Measurements from ENCODE around the gene BRSK1. TPM values are rescaled to one million over a fixed set of nuclear protein-coding genes. Genes with fewer than 3 reads are reported as not detected.
A peak's percentile ranks its signal among the peaks of the same experiment; 100 is the strongest.

Gene BRSK1
- total and polyA plus RNA-seq, 2 of the 8 experiments (the other 6 are each of a cell fraction or from before 2014, with no cell fraction given), result 27.6 to 32.7 TPM

DNA sequence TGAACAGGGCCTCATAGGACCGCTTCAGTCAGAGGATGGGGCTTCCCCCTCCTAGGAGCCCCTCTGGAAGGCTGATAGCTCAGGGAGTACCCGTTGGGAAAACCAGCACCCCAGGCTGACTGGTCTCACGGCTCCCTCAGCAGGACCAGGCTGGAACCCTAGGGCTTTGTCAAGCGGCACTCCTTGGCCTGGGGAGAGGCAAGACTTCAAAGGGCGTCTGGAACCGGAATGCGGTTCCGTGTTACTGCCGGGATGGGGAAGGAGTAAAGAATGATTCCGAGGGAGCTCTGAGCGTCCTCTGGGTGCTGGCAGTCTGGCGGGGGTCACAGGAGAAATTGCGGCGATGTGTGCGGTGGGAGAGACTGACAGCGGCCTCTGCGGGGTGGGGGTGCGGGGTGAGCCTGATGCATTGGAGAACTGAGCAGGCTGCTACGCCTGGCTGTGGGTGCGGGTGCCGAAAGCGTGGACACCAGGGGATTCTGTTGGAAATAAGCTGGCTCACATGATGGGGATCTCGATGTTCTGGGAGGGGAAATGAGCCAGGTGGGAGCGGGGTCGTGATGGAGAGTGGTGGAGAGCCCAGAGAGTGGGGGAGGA lies 68.8 kb downstream of the BRSK1 start:
- Histone ChIP-seq H2BK5ac (ENCODE audit: low read depth, low read length) (no peak overlapping the region), H2BK20ac (ENCODE audit: low read length) (no peak overlapping the region), H3K18ac (ENCODE audit: extremely low read depth, low read length) (no peak overlapping the region; the same call in 1 of the 2 replicates), H3K79me1 (ENCODE audit: low read depth, low read length) (no peaks in the 10 kb centered on the region), H3K36me3 (ENCODE audit: control insufficient read depth in 2 of 4, insufficient read depth in 4 of 4, low read length in 3 of 4) (peaks cover 0 to 12% (median 0%) of the 10 kb centered on the region in 4 experiments; a peak in 1 of 8 replicates), H3K9me3 (ENCODE audit: insufficient read depth in 2 of 2, low read depth in 1 of 2, low read length in 1 of 2) (no peaks in the 10 kb centered on the region), H4K20me1 (replicated peaks in 1 of 2; ENCODE audit: control insufficient read depth in 1 of 2, insufficient read depth in 2 of 2, low read length in 2 of 2) (peaks cover 0 to 10% of the 10 kb centered on the region in 2 experiments), H3K56ac (replicated peaks; ENCODE audit: insufficient read length, low read depth, low read length) (no peak overlapping the region), H3K9ac (replicated peaks in 1 of 4; ENCODE audit: extremely low read depth in 1 of 4, low read depth in 3 of 4, low read length in 3 of 4) (no peak overlapping the region), H4K91ac (replicated peaks; ENCODE audit: insufficient read length, low read length) (peak overlapping the region; percentile 46), H3K23me2 (ENCODE audit: low read depth, low read length) (peaks cover 12% of the 10 kb centered on the region; the same call in 1 of the 2 replicates), H2BK12ac (ENCODE audit: low read depth, low read length) (no peak overlapping the region; the same call in 1 of the 2 replicates), H3K27me3 (replicated peaks in 1 of 4; ENCODE audit: control insufficient read depth in 3 of 4, extremely low read depth in 1 of 4, insufficient read depth in 3 of 4, low read length in 3 of 4) (peaks cover 17 to 53% (median 44%) of the 10 kb centered on the region in 4 experiments), H2AFZ (ENCODE audit: low read length) (no peak overlapping the region), H3K4me1 (replicated peaks in 1 of 4; ENCODE audit: control insufficient read depth in 3 of 4, insufficient read depth in 4 of 4, low read length in 3 of 4) (peaks cover 11 to 38% (median 23%) of the 10 kb centered on the region in 4 experiments), H4K8ac (ENCODE audit: extremely low read depth, insufficient read depth, low read length) (no peak overlapping the region; the same call in 1 of the 2 replicates), H4K5ac (ENCODE audit: insufficient read length, low read depth, low read length) (no peak overlapping the region), H2AK5ac (ENCODE audit: low read depth, low read length) (no peak overlapping the region), H3K27ac (ENCODE audit: low read depth, low read length) (no peak overlapping the region), H3K4me3 (ENCODE audit: extremely low read depth in 1 of 4, insufficient read depth in 2 of 4, low read depth in 3 of 4, low read length in 4 of 4) (no peak overlapping the region), H2BK120ac (replicated peaks; ENCODE audit: low read depth, low read length) (no peak overlapping the region), H3K79me2 (ENCODE audit: control insufficient read depth in 1 of 2, insufficient read depth in 2 of 2, low read length in 2 of 2) (no peaks in the 10 kb centered on the region), H3K23ac (ENCODE audit: insufficient read length) (no peak overlapping the region), H3K4me2 (ENCODE audit: insufficient read depth in 1 of 2, low read depth in 2 of 2, low read length in 2 of 2) (peak overlapping the region; percentile 88 to 96; a peak in 1 of 4 replicates), H3K4ac (replicated peaks; ENCODE audit: insufficient read length, low read depth, low read length) (no peak overlapping the region), H3K14ac (ENCODE audit: insufficient read length) (no peak overlapping the region), H2BK15ac (ENCODE audit: low read length) (peak overlapping the region; percentile 88; the same call in 1 of the 2 replicates)
- no peak for DNase-seq (ENCODE audit: low read depth in 1 of 2, low spot score in 2 of 2)
- ChIA-PET CTCF (ENCODE audit: partially characterized antibody) (interaction anchor here (0.9 to 1.7 kb wide), 7 partner anchors 9 to 69 kb away, joined by 3 to 7 read pairs (median 3); partner anchors contain the start of genes BRSK1 and KMT5C), POLR2A (ENCODE audit: partially characterized antibody) (interaction anchor here (1.0 to 7.9 kb wide), 12 partner anchors 9 to 70 kb away, joined by 3 to 58 read pairs (median 5); partner anchors contain the start of genes GARIN5B, IL11 and KMT5C)
- FAIRE-seq, result no peak
- WGBS, 2 experiments (ENCODE audit: extremely low coverage in 1 of 2, insufficient coverage in 1 of 2, insufficient read length in 1 of 2, insufficient replicate concordance in 2 of 2, low coverage in 1 of 2, low lambda C conversion rate in 2 of 2, missing lambda C conversion rate in 1 of 2), result 88% methylated on average over 25 of the region's 25 CpGs; no CpG with 5 or more reads in 1 of the 2 experiments
- no peak for TF ChIP-seq CBX5 (IDR thresholded peaks at IDR 0.05; ENCODE audit: low read depth, low read length)
- no peak for TF ChIP-seq CHD1 (IDR thresholded peaks at IDR 0.05; ENCODE audit: low read depth, low read length)
- TF ChIP-seq KDM4A (IDR thresholded peaks at IDR 0.05; ENCODE audit: low read depth, low read length, severe bottlenecking), result no peak
- TF ChIP-seq, protein P1, sequence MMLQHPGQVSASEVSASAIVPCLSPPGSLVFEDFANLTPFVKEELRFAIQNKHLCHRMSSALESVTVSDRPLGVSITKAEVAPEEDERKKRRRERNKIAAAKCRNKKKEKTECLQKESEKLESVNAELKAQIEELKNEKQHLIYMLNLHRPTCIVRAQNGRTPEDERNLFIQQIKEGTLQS (IDR thresholded peaks at IDR 0.05; ENCODE audit: insufficient read depth, low read depth, low read length), result no peak
- TF ChIP-seq TAF7 (optimal IDR thresholded peaks at IDR 0.05; ENCODE audit: borderline replicate concordance, low read depth, low read length), result no peak
